Vagina (tissue), 2 donors: ENCODE measurements around the gene KRTAP12-3.

Experiments used
- POLR2A ChIP-seq, 2 donors: fragments of 450-650 bp; IDR thresholded peaks; one replicate each; pipeline ENCODE4 v1.6.1; 2017; ENCODE audit warnings: antibody characterized with exemption in 2 of 2, mild to moderate bottlenecking in 2 of 2, moderate library complexity in 2 of 2
- POLR2AphosphoS5 ChIP-seq, 2 donors: sonication (generic); formaldehyde crosslinking; IDR thresholded peaks; one replicate each; pipeline ENCODE4 v1.9.0; 2017; ENCODE audit warnings: antibody characterized with exemption in 2 of 2, mild to moderate bottlenecking in 2 of 2, low read depth in 1 of 2; ENCODE audit not compliant: insufficient read depth in 1 of 2
- TF ChIP-seq, protein P1 (sequence below), 3 experiments: fragments of 450-650 bp in 2 of 3; fragments of 200-600 bp in 1 of 3; sonication (generic) in 1 of 3; IDR thresholded peaks; one replicate each; pipeline ENCODE4 v1.5.1; 2017 to 2019; ENCODE audit warnings: antibody characterized with exemption in 3 of 3, mild to moderate bottlenecking in 2 of 3, moderate library complexity in 2 of 3

DNA sequence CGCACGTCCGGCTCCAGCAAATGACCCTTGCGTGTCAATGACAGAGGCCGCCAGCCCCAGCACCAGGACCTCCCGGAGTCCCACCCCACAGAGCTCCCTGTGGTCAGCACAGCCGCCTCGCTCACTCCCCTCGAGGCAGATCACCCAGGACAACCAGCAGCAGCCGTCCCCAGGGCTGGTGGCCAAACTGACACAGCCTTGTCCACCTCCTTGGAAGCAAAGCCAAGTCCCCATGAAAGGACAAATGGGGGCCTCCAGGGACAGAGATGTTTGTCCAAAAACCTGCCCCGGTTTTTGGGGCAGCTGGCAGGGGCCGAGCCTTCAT, 18.4 kb upstream of the KRTAP12-3 start:
- TF ChIP-seq, protein P1, sequence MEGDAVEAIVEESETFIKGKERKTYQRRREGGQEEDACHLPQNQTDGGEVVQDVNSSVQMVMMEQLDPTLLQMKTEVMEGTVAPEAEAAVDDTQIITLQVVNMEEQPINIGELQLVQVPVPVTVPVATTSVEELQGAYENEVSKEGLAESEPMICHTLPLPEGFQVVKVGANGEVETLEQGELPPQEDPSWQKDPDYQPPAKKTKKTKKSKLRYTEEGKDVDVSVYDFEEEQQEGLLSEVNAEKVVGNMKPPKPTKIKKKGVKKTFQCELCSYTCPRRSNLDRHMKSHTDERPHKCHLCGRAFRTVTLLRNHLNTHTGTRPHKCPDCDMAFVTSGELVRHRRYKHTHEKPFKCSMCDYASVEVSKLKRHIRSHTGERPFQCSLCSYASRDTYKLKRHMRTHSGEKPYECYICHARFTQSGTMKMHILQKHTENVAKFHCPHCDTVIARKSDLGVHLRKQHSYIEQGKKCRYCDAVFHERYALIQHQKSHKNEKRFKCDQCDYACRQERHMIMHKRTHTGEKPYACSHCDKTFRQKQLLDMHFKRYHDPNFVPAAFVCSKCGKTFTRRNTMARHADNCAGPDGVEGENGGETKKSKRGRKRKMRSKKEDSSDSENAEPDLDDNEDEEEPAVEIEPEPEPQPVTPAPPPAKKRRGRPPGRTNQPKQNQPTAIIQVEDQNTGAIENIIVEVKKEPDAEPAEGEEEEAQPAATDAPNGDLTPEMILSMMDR (IDR thresholded peaks at IDR 0.05) = no peak
- no peak for TF ChIP-seq POLR2A (IDR thresholded peaks at IDR 0.05)
- no peak for TF ChIP-seq POLR2AphosphoS5 (IDR thresholded peaks at IDR 0.05; ENCODE audit: insufficient read depth in 1 of 2, low read depth in 1 of 2)
